Pancreas (tissue), 10 donors: ENCODE data around the gene PARD3B. TPM values are rescaled to one million over a fixed set of nuclear protein-coding genes. Genes with fewer than 3 reads are reported as not detected.

ENCODE experiments used
- ATAC-seq, 4 donors: fragments of 200-7000 bp; cut with Tn5 transposase; one replicate each; pipeline versions ENCODE4 v1.8.0 to v1.9.1; 2020; ENCODE audit warnings: mild to moderate bottlenecking in 4 of 4, moderate library complexity in 4 of 4
- DNase-seq, 6 donors: peaks; one replicate each; pipeline ENCODE4 v3.0.0-alpha.2; 2020
- FAIRE-seq: peaks from 2 replicates; lab custom pipeline; 2012; peaks lifted over from hg19 to GRCh38; lab: Jason Lieb, UNC
- H3K27ac ChIP-seq, 4 donors: fragments of 200-600 bp; sonication (generic); 1 replicate in 3 of 4; 2 replicates in 1 of 4; pipeline versions ENCODE4 v1.5.0 to v1.8.0; 2020
- H3K27me3 ChIP-seq, 4 donors: fragments of 200-600 bp; one replicate each; pipeline ENCODE4 v1.8.0; 2021
- H3K36me3 ChIP-seq, 3 donors: fragments of 200-600 bp; sonication (generic) in 1 of 3; one replicate each; pipeline versions ENCODE4 v1.5.0 to v1.8.0; 2020 to 2021
- H3K4me1 ChIP-seq, 3 donors: fragments of 200-600 bp; one replicate each; pipeline ENCODE4 v1.8.0; 2021
- H3K4me3 ChIP-seq, 4 donors: fragments of 200-600 bp; sonication (generic) in 2 of 4; one replicate each; pipeline versions ENCODE4 v1.5.0 to v1.8.0; 2020 to 2021
- H3K9me3 ChIP-seq, 4 donors: fragments of 200-600 bp; one replicate each; pipeline ENCODE4 v1.8.0; 2021
- CTCF ChIP-seq, 4 donors: fragments of 200-600 bp; sonication (generic) in 3 of 4; IDR thresholded peaks; one replicate each; pipeline versions ENCODE4 v1.5.0 to v1.8.0; 2021; ENCODE audit warnings: antibody characterized with exemption in 4 of 4
- WGBS, 2 donors: extraction: QIAGEN DNeasy Blood & Tissue Kit; methylation state at CpG; one replicate each; pipeline ENCODE4 v1.1.7; 2013; 5-methylcytosine and 5-hydroxymethylcytosine counted together
- intact Hi-C, 3 donors: fragments of 100-400 bp; cut with DNase I; formaldehyde crosslinking; loops; one replicate each; pipeline versions ENCODE4 v1.11.1 to v1.14.2; 2022
- polyA plus RNA-seq, 2 donors: library from polyadenylated mRNA; stranded (reverse); fragments of 200-250 nt; gene quantifications; one replicate each; pipeline ENCODE4 v1.2.3, GENCODE V29; 2013
- total RNA-seq, 6 donors: library from RNA; stranded (reverse); fragmentation: NEBNext Ultra II Directional in 4 of 6; extraction: Animal tissue kit (Norgen Biotek cat#: 25700) in 4 of 6; gene quantifications; one replicate each; pipeline versions ENCODE4 v1.2.1 to v1.2.4, GENCODE V29; 2021 to 2023
- donor health status: healthy with polysubstance abuse.
- donor health status: DM: no; HTN: no; CAD: no; lungs with moderate emphysema.
- donor health status: DM: no; HTN: no; CAD: no.
- donor health status: control.
- donor health status: control.
- donor health status: Bipolar disorder and iron deficiency.
- donor health status: DM: yes; HTN: yes; CAD: no.
- donor health status: DM: no; HTN: no; CAD: no.
- donor health status: DM: no; HTN: no; CAD: no.
- donor health status: DM: yes; HTN: yes; CAD: no.

The PARD3B gene
- total and polyA plus RNA-seq, 8 donors, result 2.8 to 21.5 (median 12.7) TPM

- WGBS, 2 donors, result 94% methylated on average over 1 of the region's 1 CpG
- intact Hi-C loops, result no loop called here
- H3K9me3 ChIP-seq, result no peaks in the 10 kb centered on the region
- ATAC-seq (no peak), DNase-seq (no peak), FAIRE-seq (no peak)
- no peaks in the 10 kb centered on the region for H3K4me1 ChIP-seq
- no peaks in the 10 kb centered on the region for H3K36me3 ChIP-seq
- H3K27me3 ChIP-seq, result no peaks in the 10 kb centered on the region
- TF ChIP-seq CTCF (IDR thresholded peaks at IDR 0.05), result no peak
- H3K4me3 ChIP-seq, result no peak overlapping the region
- H3K27ac ChIP-seq, result no peak overlapping the region
These were observed 541.4 kb downstream of the PARD3B start for GRCh38 chr2:205086662-205087061.

GRCh38 chr2:205087862-205088261 is 542.6 kb downstream of the PARD3B start:
- no peak for DNase-seq
- 87 to 91% methylated on average over 4 of the region's 4 CpGs for WGBS, 2 donors
- no peak overlapping the region for H3K27ac ChIP-seq
- TF ChIP-seq CTCF (IDR thresholded peaks at IDR 0.05), result no peak
- FAIRE-seq, result no peak
- no peaks in the 10 kb centered on the region for H3K36me3 ChIP-seq
- no peaks in the 10 kb centered on the region for H3K9me3 ChIP-seq
- H3K4me1 ChIP-seq, result no peaks in the 10 kb centered on the region
- H3K4me3 ChIP-seq, result no peak overlapping the region
- intact Hi-C loops, result no loop called here
- ATAC-seq, result no peak
- H3K27me3 ChIP-seq, result no peaks in the 10 kb centered on the region

GRCh38 chr2:205089958-205090357 is 544.7 kb downstream of the PARD3B start:
- intact Hi-C loops, result no loop called here
- FAIRE-seq, result no peak
- ATAC-seq, result no peak

GRCh38 chr2:205091411-205091810 is 546.1 kb downstream of the PARD3B start:
- FAIRE-seq (no peak), ATAC-seq (no peak)
- WGBS, 2 donors, result 93 to 96% methylated on average over 3 of the region's 3 CpGs

More at GRCh38 chr2:205089958-205090357, 544.7 kb downstream of the PARD3B start:
- H3K4me3 ChIP-seq, result no peak overlapping the region
- no peaks in the 10 kb centered on the region for H3K36me3 ChIP-seq
- H3K27ac ChIP-seq, result no peak overlapping the region
- no peak for TF ChIP-seq CTCF (IDR thresholded peaks at IDR 0.05)
- no peaks in the 10 kb centered on the region for H3K27me3 ChIP-seq
- 95 to 96% methylated on average over 2 of the region's 2 CpGs for WGBS, 2 donors
- no peaks in the 10 kb centered on the region for H3K4me1 ChIP-seq
- H3K9me3 ChIP-seq, result no peaks in the 10 kb centered on the region
- no peak for DNase-seq

More at GRCh38 chr2:205091411-205091810, 546.1 kb downstream of the PARD3B start:
- Histone ChIP-seq H3K27me3 (no peaks in the 10 kb centered on the region), H3K4me3 (no peak overlapping the region), H3K9me3 (no peaks in the 10 kb centered on the region), H3K27ac (no peak overlapping the region), H3K36me3 (no peaks in the 10 kb centered on the region), H3K4me1 (no peaks in the 10 kb centered on the region)
- TF ChIP-seq CTCF (IDR thresholded peaks at IDR 0.05), result no peak
- intact Hi-C loops, result no loop called here
- no peak for DNase-seq
